Measurements from ENCODE around the gene FYN.

The FYN gene

DNA sequence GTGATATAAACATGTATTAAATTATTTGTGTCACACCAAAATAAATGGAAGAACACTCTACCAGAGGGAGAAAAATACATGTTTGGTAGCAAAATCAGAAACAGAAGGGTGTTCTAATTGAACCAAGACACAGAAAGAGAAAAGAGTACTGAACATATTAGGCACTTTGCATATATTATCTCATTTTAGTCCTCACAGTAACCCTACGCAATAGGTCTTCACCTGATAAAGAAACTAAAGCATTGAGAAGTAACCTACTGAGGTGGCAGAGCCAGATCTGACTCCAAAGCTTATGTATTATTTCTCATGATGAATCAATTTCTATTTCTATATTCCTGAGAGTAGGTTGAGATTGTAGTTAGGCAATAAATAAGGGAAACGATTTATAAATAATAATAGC is 77.7 kb downstream of the FYN start:
- no peak for DNase-seq (ENCODE audit: extremely low read depth, low read depth)
- TF ChIP-seq, protein P1, sequence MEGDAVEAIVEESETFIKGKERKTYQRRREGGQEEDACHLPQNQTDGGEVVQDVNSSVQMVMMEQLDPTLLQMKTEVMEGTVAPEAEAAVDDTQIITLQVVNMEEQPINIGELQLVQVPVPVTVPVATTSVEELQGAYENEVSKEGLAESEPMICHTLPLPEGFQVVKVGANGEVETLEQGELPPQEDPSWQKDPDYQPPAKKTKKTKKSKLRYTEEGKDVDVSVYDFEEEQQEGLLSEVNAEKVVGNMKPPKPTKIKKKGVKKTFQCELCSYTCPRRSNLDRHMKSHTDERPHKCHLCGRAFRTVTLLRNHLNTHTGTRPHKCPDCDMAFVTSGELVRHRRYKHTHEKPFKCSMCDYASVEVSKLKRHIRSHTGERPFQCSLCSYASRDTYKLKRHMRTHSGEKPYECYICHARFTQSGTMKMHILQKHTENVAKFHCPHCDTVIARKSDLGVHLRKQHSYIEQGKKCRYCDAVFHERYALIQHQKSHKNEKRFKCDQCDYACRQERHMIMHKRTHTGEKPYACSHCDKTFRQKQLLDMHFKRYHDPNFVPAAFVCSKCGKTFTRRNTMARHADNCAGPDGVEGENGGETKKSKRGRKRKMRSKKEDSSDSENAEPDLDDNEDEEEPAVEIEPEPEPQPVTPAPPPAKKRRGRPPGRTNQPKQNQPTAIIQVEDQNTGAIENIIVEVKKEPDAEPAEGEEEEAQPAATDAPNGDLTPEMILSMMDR (IDR thresholded peaks at IDR 0.05; ENCODE audit: low read depth, low read length, missing control alignments): no peak
- no peak overlapping the region for H3K4me3 ChIP-seq (replicated peaks; ENCODE audit: low read depth, low read length)

DNA sequence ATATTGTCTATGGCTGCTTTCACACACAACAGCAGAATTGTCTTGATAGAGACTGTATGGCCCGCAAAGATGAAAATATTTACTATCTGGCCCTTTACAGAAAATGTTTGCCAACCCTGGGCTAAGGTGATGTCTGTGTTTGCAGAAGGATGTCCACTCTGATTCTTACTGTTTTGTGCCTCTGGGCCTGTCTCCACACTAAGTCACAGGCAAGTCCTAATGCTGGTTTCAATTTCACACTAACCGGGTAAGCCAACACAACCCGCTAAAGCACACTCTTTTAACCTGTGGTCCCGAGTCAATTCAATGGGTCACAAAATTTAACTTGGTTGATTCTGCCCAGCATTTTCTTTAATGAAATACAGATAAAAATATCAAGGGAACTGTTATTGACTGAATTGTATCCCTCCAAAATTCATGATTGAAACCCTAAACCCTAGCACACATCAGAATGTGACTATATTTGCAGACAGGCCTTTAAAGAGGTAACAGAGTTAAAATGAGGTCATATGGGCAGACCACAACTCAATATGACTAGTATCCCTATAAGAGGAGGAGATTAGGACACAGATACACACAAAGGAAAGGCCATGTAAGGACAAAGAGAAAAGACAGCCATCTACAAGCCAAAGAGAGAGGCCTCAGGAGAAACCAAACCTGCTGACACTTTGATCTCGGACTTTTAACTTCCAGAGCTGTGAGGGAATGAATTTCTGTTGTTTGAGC is 78.4 kb downstream of the FYN start:
- no peak overlapping the region for H3K4me3 ChIP-seq (replicated peaks; ENCODE audit: low read depth, low read length)
- TF ChIP-seq, protein P1 (IDR thresholded peaks at IDR 0.05; ENCODE audit: low read depth, low read length, missing control alignments): no peak
- no peak for DNase-seq (ENCODE audit: extremely low read depth, low read depth)

DNA sequence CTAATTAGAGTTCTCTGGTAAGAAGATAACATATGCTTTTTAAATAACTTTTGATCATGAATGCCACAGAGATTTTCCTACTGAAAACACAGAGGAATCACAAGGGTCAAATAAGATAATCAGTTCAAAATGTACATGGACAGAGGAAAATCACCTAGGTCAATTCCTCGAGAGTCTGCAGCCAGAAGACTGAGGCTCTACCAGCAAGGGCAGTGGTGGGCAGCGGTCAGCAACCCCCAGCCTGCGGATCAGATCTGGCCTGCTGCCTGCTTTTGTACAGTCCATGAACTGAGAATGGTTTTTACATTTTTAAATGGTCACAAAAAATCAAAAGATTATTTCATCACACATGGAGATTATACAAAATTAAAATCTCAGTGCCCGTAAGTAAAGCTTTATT is 79.0 kb downstream of the FYN start:
- TF ChIP-seq, protein P1 (IDR thresholded peaks at IDR 0.05; ENCODE audit: low read depth, low read length, missing control alignments): no peak
- H3K4me3 ChIP-seq (replicated peaks; ENCODE audit: low read depth, low read length): no peak overlapping the region

DNA sequence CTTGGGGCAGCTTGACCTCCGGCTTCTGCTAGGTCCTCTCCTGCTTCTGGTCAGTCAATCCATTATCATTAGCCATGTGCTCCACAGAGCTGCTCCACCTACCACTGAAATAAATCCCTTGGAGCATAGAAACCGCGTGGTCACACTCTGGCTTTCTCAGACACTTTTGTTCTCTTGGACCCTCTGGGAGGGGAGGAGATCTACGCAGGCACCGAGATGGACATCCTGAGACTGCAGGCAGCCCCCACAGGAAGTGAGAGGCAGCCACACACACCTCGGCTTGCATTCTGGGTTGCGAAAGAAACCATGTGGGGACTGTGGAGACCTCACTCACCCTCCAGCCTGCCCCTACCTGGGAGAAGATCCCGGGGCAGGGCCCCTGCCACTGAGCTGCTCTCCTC is 79.5 kb downstream of the FYN start:
- DNase-seq (ENCODE audit: extremely low read depth, low read depth): no peak
- H3K4me3 ChIP-seq (replicated peaks; ENCODE audit: low read depth, low read length): no peak overlapping the region
- TF ChIP-seq, protein P1 (IDR thresholded peaks at IDR 0.05; ENCODE audit: low read depth, low read length, missing control alignments): no peak

More for the DNA sequence above, 79.0 kb downstream of the FYN start:
- no peak for DNase-seq (ENCODE audit: extremely low read depth, low read depth)

DNA sequence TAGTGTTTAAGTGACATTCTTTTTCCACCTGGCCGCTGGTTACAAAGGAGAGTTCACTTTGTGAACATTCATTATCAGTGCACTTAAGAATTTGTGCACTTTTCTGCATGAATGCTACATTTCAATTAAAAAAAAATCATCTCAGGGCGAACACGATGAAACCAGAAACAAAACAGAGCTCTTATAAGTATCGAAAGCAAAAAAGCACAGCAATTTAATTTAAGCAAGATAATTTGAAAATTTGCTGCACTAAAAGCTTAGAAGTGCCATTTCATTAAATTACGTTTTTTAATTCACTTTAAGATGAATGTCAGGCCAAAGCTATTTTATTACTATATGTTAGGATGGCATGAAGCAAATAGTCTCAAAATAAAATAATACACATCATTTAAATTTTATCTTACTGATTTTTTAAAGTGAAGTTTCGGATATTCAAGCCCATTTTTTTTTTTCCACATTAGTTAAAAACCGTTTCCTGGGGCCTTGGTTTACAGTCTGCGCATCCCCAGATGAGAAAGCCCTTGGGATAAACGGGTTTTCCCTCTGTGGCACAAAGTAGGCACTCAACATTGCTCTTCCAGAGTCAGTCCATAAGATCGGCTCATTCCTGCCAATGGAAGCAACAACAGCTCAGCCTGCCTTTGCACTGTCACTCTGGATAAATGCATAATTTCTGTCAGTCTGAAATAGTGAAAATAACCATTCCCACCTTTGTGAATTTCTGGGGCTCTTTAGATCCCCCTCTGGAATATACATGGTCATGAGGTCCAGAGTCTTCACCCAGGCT is 80.1 kb downstream of the FYN start:
- TF ChIP-seq, protein P1 (IDR thresholded peaks at IDR 0.05; ENCODE audit: low read depth, low read length, missing control alignments): no peak
- DNase-seq (ENCODE audit: extremely low read depth, low read depth): no peak
- no peak overlapping the region for H3K4me3 ChIP-seq (replicated peaks; ENCODE audit: low read depth, low read length)

DNA sequence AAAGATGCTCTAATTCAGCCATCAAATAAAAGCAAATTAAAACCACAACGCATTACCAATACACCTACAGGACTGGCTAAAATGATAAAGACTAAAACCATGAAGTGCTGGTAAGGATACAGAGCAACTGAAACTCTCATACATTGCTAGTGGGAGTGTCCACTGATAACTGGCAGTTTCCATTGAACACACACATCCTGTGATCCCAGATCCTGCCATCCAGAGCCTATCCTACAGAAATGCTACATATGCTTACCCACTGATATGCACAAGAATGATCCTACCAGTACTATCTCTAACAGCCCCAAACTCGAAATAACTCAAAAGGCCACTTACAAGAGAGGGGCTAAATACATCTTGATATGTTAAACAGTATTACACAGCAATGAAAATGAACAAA is 81.0 kb downstream of the FYN start:
- no peak overlapping the region for H3K4me3 ChIP-seq (replicated peaks; ENCODE audit: low read depth, low read length)
- no peak for DNase-seq (ENCODE audit: extremely low read depth, low read depth)
- TF ChIP-seq, protein P1 (IDR thresholded peaks at IDR 0.05; ENCODE audit: low read depth, low read length, missing control alignments): no peak
